Measurements from ENCODE around the gene CIDEA.

CIDEA gene

DNA sequence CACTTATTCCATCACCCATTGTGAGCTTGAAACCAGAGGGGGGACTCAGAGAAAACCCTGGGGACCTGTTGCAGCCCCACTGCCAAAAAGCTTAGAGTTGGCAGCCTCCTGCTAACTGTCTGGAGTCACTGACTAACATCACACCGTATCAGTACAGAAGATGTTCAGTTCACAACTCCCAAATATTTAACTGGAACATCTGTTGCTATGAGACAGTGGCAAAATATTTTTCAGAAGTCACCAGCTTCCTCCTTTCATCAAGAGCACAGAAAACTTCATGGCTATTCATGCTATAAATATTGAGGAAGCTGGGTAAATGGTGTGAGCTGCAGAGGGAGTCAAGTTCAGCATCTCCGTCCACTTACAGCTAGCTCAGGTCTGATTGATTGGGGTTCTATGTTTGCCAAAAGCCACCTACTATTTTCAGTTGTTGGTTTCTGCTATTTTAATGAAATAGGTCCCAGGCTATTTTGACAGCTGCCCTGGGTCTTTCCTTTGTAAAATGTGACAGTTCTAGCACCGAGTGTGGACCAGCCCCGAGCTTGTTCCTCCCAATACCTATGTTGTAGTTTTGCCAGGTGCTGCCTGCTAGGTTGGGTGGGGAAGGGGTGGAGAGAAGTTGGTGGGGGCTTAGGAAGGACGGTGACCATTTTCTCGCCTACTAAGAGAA, 63.6 kb downstream of the CIDEA start:
- Histone ChIP-seq H3K9me3 (ENCODE audit: control insufficient read depth, low read depth, low read length) (no peaks in the 10 kb centered on the region), H3K4me3 (ENCODE audit: low read length) (no peak overlapping the region), H3K27ac (ENCODE audit: low read length) (no peak overlapping the region), H3K36me3 (ENCODE audit: control insufficient read depth, low read depth, low read length) (peaks cover 22% of the 10 kb centered on the region), H3K27me3 (ENCODE audit: control insufficient read depth, insufficient read depth, low read length) (no peaks in the 10 kb centered on the region), H3K4me1 (ENCODE audit: control insufficient read depth, low read depth, low read length) (peaks cover 9% of the 10 kb centered on the region), H3K9ac (ENCODE audit: low read length) (no peak overlapping the region)

DNA sequence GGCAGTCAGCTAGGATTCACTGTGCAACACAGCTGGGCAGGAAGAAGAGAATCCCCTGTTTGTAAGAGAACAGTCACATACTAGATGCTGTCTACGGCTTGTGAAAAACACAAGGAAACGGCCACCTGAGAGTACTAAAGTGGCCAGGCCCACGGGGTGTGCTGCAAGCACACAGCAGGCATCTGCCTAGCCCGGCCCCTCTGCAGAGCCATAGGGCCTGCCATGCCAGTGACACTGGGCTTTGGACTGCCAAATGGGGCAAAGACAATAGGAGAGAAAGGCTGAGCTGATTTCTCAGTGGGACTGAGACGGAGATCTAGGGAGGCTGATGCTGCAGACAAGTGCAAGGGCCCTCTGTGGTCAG, 64.2 kb downstream of the CIDEA start:
- Histone ChIP-seq H3K9me3 (ENCODE audit: control insufficient read depth, low read depth, low read length) (no peaks in the 10 kb centered on the region), H3K4me3 (ENCODE audit: low read length) (no peak overlapping the region), H3K9ac (ENCODE audit: low read length) (no peak overlapping the region), H3K27ac (ENCODE audit: low read length) (no peak overlapping the region), H3K36me3 (ENCODE audit: control insufficient read depth, low read depth, low read length) (peaks cover 22% of the 10 kb centered on the region), H3K27me3 (ENCODE audit: control insufficient read depth, insufficient read depth, low read length) (no peaks in the 10 kb centered on the region), H3K4me1 (ENCODE audit: control insufficient read depth, low read depth, low read length) (peaks cover 5% of the 10 kb centered on the region)

DNA sequence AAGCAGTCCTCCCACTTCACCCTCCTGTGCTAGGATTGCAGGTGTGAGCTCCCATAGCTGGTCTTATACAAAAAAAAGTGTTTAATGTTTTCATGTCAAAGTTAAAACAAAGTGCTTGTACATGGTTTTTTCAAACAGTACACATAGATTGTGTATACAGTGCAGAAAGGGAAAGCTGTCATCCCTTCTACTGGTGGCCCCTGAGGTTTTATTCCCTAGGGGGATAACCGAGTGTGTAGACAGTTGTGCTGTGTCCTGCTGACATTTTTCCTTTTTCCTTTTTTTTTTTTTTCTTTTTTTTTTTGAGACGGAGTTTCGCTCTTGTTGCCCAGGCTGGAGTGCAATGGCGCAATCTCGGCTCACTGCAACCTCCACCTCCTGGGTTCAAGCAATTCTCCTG, 64.7 kb downstream of the CIDEA start:
- no peak overlapping the region for H3K27ac ChIP-seq (ENCODE audit: low read length)
- no peaks in the 10 kb centered on the region for H3K4me1 ChIP-seq (ENCODE audit: control insufficient read depth, low read depth, low read length)
- H3K9ac ChIP-seq (ENCODE audit: low read length), result no peak overlapping the region
- peaks cover 17% of the 10 kb centered on the region for H3K36me3 ChIP-seq (ENCODE audit: control insufficient read depth, low read depth, low read length)
- no peak overlapping the region for H3K4me3 ChIP-seq (ENCODE audit: low read length)
- no peaks in the 10 kb centered on the region for H3K27me3 ChIP-seq (ENCODE audit: control insufficient read depth, insufficient read depth, low read length)
- no peaks in the 10 kb centered on the region for H3K9me3 ChIP-seq (ENCODE audit: control insufficient read depth, low read depth, low read length)

DNA sequence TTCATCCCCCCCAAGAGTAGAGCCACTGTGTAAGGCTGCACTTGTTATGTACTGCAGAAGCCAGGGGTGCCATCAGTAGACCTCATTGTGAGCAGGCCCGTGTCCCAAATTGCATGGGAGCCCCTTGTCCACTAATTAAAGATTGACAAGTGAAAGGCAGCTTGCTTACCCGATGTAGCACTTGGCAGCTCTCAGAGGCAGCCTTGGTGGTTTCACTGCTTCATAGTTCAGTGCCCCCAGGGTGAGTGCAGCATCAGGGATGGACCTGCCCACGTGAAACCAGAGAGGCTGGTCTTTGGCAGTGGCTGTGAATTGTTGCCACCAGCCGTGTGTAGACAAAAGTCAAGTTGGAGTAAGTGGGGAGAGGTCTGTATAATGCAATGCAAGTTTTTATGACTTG, 67.2 kb downstream of the CIDEA start:
- no peaks in the 10 kb centered on the region for H3K27me3 ChIP-seq (ENCODE audit: control insufficient read depth, insufficient read depth, low read length)
- H3K36me3 ChIP-seq (ENCODE audit: control insufficient read depth, low read depth, low read length), result peaks cover 26% of the 10 kb centered on the region
- H3K9ac ChIP-seq (ENCODE audit: low read length), result no peak overlapping the region
- H3K4me1 ChIP-seq (ENCODE audit: control insufficient read depth, low read depth, low read length), result no peaks in the 10 kb centered on the region
- H3K9me3 ChIP-seq (ENCODE audit: control insufficient read depth, low read depth, low read length), result no peaks in the 10 kb centered on the region
- H3K4me3 ChIP-seq (ENCODE audit: low read length), result no peak overlapping the region
- no peak overlapping the region for H3K27ac ChIP-seq (ENCODE audit: low read length)

DNA sequence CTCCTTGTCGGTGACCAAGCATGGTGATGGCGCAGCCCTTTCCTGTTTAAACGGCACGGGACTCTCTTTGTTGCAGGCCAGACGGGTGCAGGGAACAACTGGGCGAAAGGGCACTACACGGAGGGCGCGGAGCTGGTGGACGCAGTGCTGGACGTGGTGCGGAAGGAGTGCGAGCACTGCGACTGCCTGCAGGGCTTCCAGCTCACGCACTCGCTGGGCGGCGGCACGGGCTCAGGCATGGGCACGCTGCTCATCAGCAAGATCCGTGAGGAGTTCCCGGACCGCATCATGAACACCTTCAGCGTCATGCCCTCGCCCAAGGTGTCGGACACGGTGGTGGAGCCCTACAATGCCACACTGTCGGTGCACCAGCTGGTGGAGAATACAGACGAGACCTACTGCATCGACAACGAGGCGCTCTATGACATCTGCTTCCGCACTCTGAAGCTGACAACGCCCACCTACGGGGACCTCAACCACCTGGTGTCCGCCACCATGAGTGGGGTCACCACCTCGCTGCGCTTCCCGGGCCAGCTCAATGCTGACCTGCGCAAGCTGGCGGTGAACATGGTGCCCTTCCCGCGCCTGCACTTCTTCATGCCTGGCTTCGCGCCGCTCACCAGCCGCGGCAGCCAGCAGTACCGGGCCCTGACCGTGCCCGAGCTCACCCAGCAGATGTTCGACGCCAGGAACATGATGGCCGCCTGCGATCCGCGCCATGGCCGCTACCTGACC, 71.0 kb downstream of the CIDEA start:
- no peak overlapping the region for H3K9ac ChIP-seq (ENCODE audit: low read length)
- H3K36me3 ChIP-seq (ENCODE audit: control insufficient read depth, low read depth, low read length), result peaks cover 48% of the 10 kb centered on the region
- no peak overlapping the region for H3K27ac ChIP-seq (ENCODE audit: low read length)
- H3K27me3 ChIP-seq (ENCODE audit: control insufficient read depth, insufficient read depth, low read length), result no peaks in the 10 kb centered on the region
- no peak overlapping the region for H3K4me3 ChIP-seq (ENCODE audit: low read length)
- no peaks in the 10 kb centered on the region for H3K4me1 ChIP-seq (ENCODE audit: control insufficient read depth, low read depth, low read length)
- no peaks in the 10 kb centered on the region for H3K9me3 ChIP-seq (ENCODE audit: control insufficient read depth, low read depth, low read length)

DNA sequence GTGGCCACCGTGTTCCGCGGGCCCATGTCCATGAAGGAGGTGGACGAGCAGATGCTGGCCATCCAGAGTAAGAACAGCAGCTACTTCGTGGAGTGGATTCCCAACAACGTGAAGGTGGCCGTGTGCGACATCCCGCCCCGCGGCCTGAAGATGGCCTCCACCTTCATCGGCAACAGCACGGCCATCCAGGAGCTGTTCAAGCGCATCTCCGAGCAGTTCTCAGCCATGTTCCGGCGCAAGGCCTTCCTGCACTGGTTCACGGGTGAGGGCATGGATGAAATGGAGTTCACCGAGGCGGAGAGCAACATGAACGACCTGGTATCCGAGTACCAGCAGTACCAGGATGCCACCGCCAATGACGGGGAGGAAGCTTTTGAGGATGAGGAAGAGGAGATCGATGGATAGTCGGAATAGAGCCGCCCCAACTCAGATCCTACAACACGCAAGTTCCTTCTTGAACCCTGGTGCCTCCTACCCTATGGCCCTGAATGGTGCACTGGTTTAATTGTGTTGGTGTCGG, 71.6 kb downstream of the CIDEA start:
- no peaks in the 10 kb centered on the region for H3K4me1 ChIP-seq (ENCODE audit: control insufficient read depth, low read depth, low read length)
- H3K9ac ChIP-seq (ENCODE audit: low read length), result no peak overlapping the region
- no peak overlapping the region for H3K27ac ChIP-seq (ENCODE audit: low read length)
- H3K4me3 ChIP-seq (ENCODE audit: low read length), result no peak overlapping the region
- no peaks in the 10 kb centered on the region for H3K27me3 ChIP-seq (ENCODE audit: control insufficient read depth, insufficient read depth, low read length)
- H3K36me3 ChIP-seq (ENCODE audit: control insufficient read depth, low read depth, low read length), result peaks cover 48% of the 10 kb centered on the region
- H3K9me3 ChIP-seq (ENCODE audit: control insufficient read depth, low read depth, low read length), result no peaks in the 10 kb centered on the region

DNA sequence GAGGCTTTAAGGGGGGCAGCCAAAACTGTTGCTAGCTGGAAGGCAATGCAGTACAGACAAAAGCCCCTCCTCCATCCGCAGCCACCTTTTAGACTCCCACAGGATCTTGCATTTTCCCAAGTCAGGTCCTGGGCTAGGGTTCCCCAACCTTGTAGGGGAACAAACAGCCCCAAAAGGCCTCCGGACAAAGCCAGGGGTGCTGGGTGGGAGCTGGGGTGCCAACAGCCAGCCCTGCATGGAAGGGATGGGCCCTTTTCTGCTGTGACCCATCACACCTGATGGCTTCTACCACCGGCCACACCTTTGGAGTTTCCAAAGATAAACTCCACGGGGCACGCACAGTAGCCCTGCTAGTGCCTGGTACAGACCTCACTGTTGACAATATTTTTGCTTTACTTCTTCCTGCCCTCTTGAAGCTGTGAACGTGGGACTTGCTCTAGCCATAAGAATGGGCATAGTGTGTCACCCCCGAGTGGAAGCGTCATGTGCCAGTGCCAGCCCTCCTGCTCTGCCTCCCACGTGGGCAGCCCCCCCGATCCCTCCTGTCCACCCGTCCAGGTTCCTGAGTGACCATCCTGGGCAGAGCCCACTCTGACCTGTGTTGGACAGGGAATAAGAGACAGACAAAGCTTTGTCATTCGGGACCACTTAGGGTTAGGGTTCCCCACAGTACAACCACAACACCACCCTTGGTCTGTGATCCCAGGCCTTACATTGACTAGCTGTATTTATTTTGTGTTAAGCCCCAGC, 72.7 kb downstream of the CIDEA start:
- no peaks in the 10 kb centered on the region for H3K9me3 ChIP-seq (ENCODE audit: control insufficient read depth, low read depth, low read length)
- H3K27me3 ChIP-seq (ENCODE audit: control insufficient read depth, insufficient read depth, low read length), result no peaks in the 10 kb centered on the region
- no peaks in the 10 kb centered on the region for H3K4me1 ChIP-seq (ENCODE audit: control insufficient read depth, low read depth, low read length)
- H3K4me3 ChIP-seq (ENCODE audit: low read length), result no peak overlapping the region
- no peak overlapping the region for H3K9ac ChIP-seq (ENCODE audit: low read length)
- H3K27ac ChIP-seq (ENCODE audit: low read length), result no peak overlapping the region
- H3K36me3 ChIP-seq (ENCODE audit: control insufficient read depth, low read depth, low read length), result peaks cover 41% of the 10 kb centered on the region
